Subcutaneous adipose tissue (tissue), 4 donors: ENCODE measurements around the gene IFNAR1. TPM values are rescaled to one million over a fixed set of nuclear protein-coding genes. Genes with fewer than 3 reads are reported as not detected.

Source experiments
- CTCF ChIP-seq: fragments of 450-650 bp; IDR thresholded peaks from one replicate; pipeline ENCODE4 v1.5.1; 2016; ENCODE audit warnings: low read depth, mild to moderate bottlenecking, control low read depth, antibody characterized with exemption, moderate library complexity
- total RNA-seq, 4 donors: library from RNA; depleted of rRNA; stranded (reverse); fragments of >200 nt; gene quantifications; one replicate each; pipeline ENCODE4 v1.1.0, GENCODE V29; 2016

Gene IFNAR1
- total RNA-seq, 4 donors from 2014 or later, result 32.4 to 75.7 (median 45.4) TPM

- TF ChIP-seq CTCF, result no peak
These were observed 45.5 kb downstream of the IFNAR1 start for GRCh38 chr21:33370305-33370704.

GRCh38 chr21:33371366-33371765, 46.6 kb downstream of the IFNAR1 start:
- TF ChIP-seq CTCF, result no peak

- no peak for TF ChIP-seq CTCF
These were observed 47.8 kb downstream of the IFNAR1 start for GRCh38 chr21:33372582-33372981.

- TF ChIP-seq CTCF, result no peak
These were observed 48.7 kb downstream of the IFNAR1 start for GRCh38 chr21:33373451-33373850.

GRCh38 chr21:33374080-33374449, 49.3 kb downstream of the IFNAR1 start:
- no peak for TF ChIP-seq CTCF

GRCh38 chr21:33374450-33375096, 49.8 kb downstream of the IFNAR1 start:
- TF ChIP-seq CTCF, result no peak

GRCh38 chr21:33375101-33375644, 50.4 kb downstream of the IFNAR1 start:
- TF ChIP-seq CTCF, result no peak
